ENCODE results near the gene NATD1. TPM values are rescaled to one million over a fixed set of nuclear protein-coding genes. Genes with fewer than 3 reads are reported as not detected.
"Not testable (repeated sequence)": the region's sequence is repeated elsewhere in the genome, so short reads cannot be mapped to it uniquely, and the experiment has no call there.

NATD1 gene
- total RNA-seq, 1 donor from 2014 or later: 7.9 TPM

DNA sequence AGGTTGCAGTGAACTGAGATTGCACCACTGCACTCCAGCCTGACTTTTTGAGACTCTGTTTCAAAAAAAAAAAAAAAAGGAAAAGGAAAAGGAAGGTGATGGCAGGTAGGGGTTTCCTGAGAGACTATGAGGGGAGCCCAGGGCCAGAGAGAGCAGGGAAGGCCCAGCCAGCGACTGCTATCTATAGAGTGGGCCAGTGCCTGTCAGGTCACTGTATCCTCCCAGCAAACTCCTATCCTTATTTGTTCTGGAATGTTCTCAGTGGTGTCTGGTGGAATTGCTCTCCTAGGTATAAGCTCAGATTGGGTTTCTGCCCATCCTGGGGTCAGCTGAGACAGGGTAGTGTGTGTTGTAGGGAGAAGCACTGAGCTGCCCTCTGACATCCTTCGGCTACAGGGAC, 24.4 kb downstream of the NATD1 start:
- no peak for DNase-seq (ENCODE audit: low read depth)
- H3K9me3 Mint-ChIP-seq (ENCODE audit: unreplicated experiment): no peaks in the 10 kb centered on the region
- Histone ChIP-seq H3K4me2 (ENCODE audit: low read length) (no peak overlapping the region), H3K79me2 (ENCODE audit: insufficient read depth, low read length) (no peaks in the 10 kb centered on the region), H3K4me3 (ENCODE audit: insufficient read depth, low read depth, low read length) (no peak overlapping the region), H4K20me1 (ENCODE audit: insufficient read depth, low read length) (no peaks in the 10 kb centered on the region), H2AFZ (ENCODE audit: low read depth, low read length) (no peak overlapping the region), H3K36me3 (ENCODE audit: insufficient read depth, low read length) (no peaks in the 10 kb centered on the region), H3K9me3 (ENCODE audit: insufficient read depth, low read depth, low read length) (no peaks in the 10 kb centered on the region), H3K27me3 (ENCODE audit: insufficient read depth, low read length) (no peaks in the 10 kb centered on the region), H3K9ac (ENCODE audit: low read length) (no peak overlapping the region), H3K27ac (ENCODE audit: low read depth, low read length) (no peak overlapping the region), H3K4me1 (ENCODE audit: insufficient read depth, low read length) (no peaks in the 10 kb centered on the region)
- H3K27ac Mint-ChIP-seq (ENCODE audit: unreplicated experiment): no peak overlapping the region
- H3K27me3 Mint-ChIP-seq (ENCODE audit: low read depth, unreplicated experiment): no peaks in the 10 kb centered on the region
- FAIRE-seq: no peak
- no peak for TF ChIP-seq EZH2 (IDR thresholded peaks at IDR 0.05; ENCODE audit: insufficient read depth, low read length)
- TF ChIP-seq, protein P1, sequence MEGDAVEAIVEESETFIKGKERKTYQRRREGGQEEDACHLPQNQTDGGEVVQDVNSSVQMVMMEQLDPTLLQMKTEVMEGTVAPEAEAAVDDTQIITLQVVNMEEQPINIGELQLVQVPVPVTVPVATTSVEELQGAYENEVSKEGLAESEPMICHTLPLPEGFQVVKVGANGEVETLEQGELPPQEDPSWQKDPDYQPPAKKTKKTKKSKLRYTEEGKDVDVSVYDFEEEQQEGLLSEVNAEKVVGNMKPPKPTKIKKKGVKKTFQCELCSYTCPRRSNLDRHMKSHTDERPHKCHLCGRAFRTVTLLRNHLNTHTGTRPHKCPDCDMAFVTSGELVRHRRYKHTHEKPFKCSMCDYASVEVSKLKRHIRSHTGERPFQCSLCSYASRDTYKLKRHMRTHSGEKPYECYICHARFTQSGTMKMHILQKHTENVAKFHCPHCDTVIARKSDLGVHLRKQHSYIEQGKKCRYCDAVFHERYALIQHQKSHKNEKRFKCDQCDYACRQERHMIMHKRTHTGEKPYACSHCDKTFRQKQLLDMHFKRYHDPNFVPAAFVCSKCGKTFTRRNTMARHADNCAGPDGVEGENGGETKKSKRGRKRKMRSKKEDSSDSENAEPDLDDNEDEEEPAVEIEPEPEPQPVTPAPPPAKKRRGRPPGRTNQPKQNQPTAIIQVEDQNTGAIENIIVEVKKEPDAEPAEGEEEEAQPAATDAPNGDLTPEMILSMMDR (IDR thresholded peaks at IDR 0.05; ENCODE audit: insufficient read depth, low read depth, low read length): no peak
- peaks cover 5% of the 10 kb centered on the region for H3K36me3 Mint-ChIP-seq (ENCODE audit: low read depth, unreplicated experiment)
- no peaks in the 10 kb centered on the region for H3K4me1 Mint-ChIP-seq (ENCODE audit: low read depth, unreplicated experiment)
- no peak overlapping the region for H3K4me3 Mint-ChIP-seq (ENCODE audit: unreplicated experiment)

DNA sequence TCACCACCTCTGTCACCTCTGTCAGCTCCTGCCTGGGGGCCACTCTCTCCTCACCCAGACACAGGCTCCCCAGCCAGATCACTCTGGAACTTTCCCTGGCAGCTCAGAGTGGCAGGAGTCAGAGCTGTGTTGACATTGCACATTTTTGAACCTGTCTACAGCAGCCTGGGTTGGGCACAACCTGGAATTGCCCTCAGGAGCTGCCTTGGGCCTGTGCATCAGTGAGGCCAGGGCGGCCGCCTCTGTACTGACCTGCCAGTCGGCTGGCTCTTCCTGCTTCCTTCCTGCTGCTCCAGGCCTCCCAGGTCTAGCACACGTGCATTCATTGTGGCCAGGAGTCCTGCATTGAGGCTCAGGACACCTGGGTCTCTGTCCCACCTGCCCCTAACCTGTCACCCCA, 25.1 kb downstream of the NATD1 start:
- Mint-ChIP-seq H3K4me3 (ENCODE audit: unreplicated experiment) (no peak overlapping the region), H3K36me3 (ENCODE audit: low read depth, unreplicated experiment) (peaks cover 7% of the 10 kb centered on the region), H3K27ac (ENCODE audit: unreplicated experiment) (no peak overlapping the region), H3K4me1 (ENCODE audit: low read depth, unreplicated experiment) (no peaks in the 10 kb centered on the region), H3K9me3 (ENCODE audit: unreplicated experiment) (peaks cover 2% of the 10 kb centered on the region), H3K27me3 (ENCODE audit: low read depth, unreplicated experiment) (no peaks in the 10 kb centered on the region)
- H3K79me2 ChIP-seq (ENCODE audit: insufficient read depth, low read length): no peaks in the 10 kb centered on the region
- H3K9me3 ChIP-seq (ENCODE audit: insufficient read depth, low read depth, low read length): no peaks in the 10 kb centered on the region
- H2AFZ ChIP-seq (ENCODE audit: low read depth, low read length): no peak overlapping the region
- DNase-seq (ENCODE audit: low read depth) (no peak), FAIRE-seq (no peak)
- no peak overlapping the region for H3K4me2 ChIP-seq (ENCODE audit: low read length)
- no peak overlapping the region for H3K4me3 ChIP-seq (ENCODE audit: insufficient read depth, low read depth, low read length)
- H3K9ac ChIP-seq (ENCODE audit: low read length): no peak overlapping the region
- H3K4me1 ChIP-seq (ENCODE audit: insufficient read depth, low read length): no peaks in the 10 kb centered on the region
- H3K27me3 ChIP-seq (ENCODE audit: insufficient read depth, low read length): no peaks in the 10 kb centered on the region
- H4K20me1 ChIP-seq (ENCODE audit: insufficient read depth, low read length): peaks cover 6% of the 10 kb centered on the region
- TF ChIP-seq EZH2 (IDR thresholded peaks at IDR 0.05; ENCODE audit: insufficient read depth, low read length): no peak
- TF ChIP-seq, protein P1 (IDR thresholded peaks at IDR 0.05; ENCODE audit: insufficient read depth, low read depth, low read length): no peak
- H3K36me3 ChIP-seq (ENCODE audit: insufficient read depth, low read length): no peaks in the 10 kb centered on the region
- H3K27ac ChIP-seq (ENCODE audit: low read depth, low read length): no peak overlapping the region

GRCh38 chr17:21227277-21227676, 25.9 kb downstream of the NATD1 start:
- H3K4me1 Mint-ChIP-seq (ENCODE audit: low read depth, unreplicated experiment); H3K9me3 Mint-ChIP-seq (ENCODE audit: unreplicated experiment); H3K9ac ChIP-seq (ENCODE audit: low read length); H3K27me3 ChIP-seq (ENCODE audit: insufficient read depth, low read length); H3K4me2 ChIP-seq (ENCODE audit: low read length); H4K20me1 ChIP-seq (ENCODE audit: insufficient read depth, low read length); H3K4me3 ChIP-seq (ENCODE audit: insufficient read depth, low read depth, low read length); FAIRE-seq; H3K27ac Mint-ChIP-seq (ENCODE audit: unreplicated experiment); H2AFZ ChIP-seq (ENCODE audit: low read depth, low read length); H3K9me3 ChIP-seq (ENCODE audit: insufficient read depth, low read depth, low read length); H3K79me2 ChIP-seq (ENCODE audit: insufficient read depth, low read length); H3K27ac ChIP-seq (ENCODE audit: low read depth, low read length); DNase-seq (ENCODE audit: low read depth); H3K36me3 ChIP-seq (ENCODE audit: insufficient read depth, low read length); H3K27me3 Mint-ChIP-seq (ENCODE audit: low read depth, unreplicated experiment); H3K4me1 ChIP-seq (ENCODE audit: insufficient read depth, low read length); H3K4me3 Mint-ChIP-seq (ENCODE audit: unreplicated experiment): not testable (repeated sequence)
- peaks cover 15% of the 10 kb centered on the region for H3K36me3 Mint-ChIP-seq (ENCODE audit: low read depth, unreplicated experiment)
